ENCODE measurements around the gene GIMAP5. TPM values are rescaled to one million over a fixed set of nuclear protein-coding genes. Genes with fewer than 3 reads are reported as not detected.

The GIMAP5 gene
- total RNA-seq, 1 donor from 2014 or later, result 0.16 TPM

DNA sequence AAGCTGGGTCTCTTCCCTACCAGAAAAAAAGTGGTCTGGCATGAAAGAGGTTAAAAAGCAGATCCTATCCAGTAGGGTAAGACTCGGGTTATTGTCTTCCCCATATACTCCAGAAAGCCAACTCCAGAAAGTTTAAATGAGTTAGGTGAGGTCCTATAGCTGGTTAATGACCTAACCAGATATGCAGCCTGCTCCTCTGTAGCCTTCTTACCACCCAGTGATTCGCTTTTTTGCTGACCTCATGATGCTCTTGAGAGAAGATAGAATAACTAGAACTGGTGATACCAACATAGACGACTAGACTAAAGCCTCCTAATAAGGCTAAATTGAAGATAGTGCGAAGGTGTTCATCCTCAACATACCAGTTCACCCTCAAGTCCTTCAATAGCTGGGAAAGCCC lies 21.5 kb upstream of the GIMAP5 start:
- ATAC-seq (ENCODE audit: low read depth) (no peak), DNase-seq (no peak)
- ChIA-PET POLR2A (interaction anchor here (0.8 to 1.2 kb wide), 3 partner anchors 17 to 310 kb away, joined by 3 to 5 read pairs (median 3); partner anchors contain the start of gene GIMAP2), CTCF (no interaction called here)
- no peak overlapping the region for H3K4me3 Mint-ChIP-seq
- H3K27me3 Mint-ChIP-seq, result no peaks in the 10 kb centered on the region
- H3K36me3 Mint-ChIP-seq (ENCODE audit: low read depth), result no peaks in the 10 kb centered on the region
- peaks cover 17% of the 10 kb centered on the region for H3K4me1 Mint-ChIP-seq
- intact Hi-C loops (cut with micrococcal nuclease), result no loop called here
- H3K9me3 Mint-ChIP-seq, result peaks cover 13% of the 10 kb centered on the region
- TF ChIP-seq, protein P1, sequence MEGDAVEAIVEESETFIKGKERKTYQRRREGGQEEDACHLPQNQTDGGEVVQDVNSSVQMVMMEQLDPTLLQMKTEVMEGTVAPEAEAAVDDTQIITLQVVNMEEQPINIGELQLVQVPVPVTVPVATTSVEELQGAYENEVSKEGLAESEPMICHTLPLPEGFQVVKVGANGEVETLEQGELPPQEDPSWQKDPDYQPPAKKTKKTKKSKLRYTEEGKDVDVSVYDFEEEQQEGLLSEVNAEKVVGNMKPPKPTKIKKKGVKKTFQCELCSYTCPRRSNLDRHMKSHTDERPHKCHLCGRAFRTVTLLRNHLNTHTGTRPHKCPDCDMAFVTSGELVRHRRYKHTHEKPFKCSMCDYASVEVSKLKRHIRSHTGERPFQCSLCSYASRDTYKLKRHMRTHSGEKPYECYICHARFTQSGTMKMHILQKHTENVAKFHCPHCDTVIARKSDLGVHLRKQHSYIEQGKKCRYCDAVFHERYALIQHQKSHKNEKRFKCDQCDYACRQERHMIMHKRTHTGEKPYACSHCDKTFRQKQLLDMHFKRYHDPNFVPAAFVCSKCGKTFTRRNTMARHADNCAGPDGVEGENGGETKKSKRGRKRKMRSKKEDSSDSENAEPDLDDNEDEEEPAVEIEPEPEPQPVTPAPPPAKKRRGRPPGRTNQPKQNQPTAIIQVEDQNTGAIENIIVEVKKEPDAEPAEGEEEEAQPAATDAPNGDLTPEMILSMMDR (IDR thresholded peaks at IDR 0.05), result no peak
- H3K27ac Mint-ChIP-seq, result no peak overlapping the region

DNA sequence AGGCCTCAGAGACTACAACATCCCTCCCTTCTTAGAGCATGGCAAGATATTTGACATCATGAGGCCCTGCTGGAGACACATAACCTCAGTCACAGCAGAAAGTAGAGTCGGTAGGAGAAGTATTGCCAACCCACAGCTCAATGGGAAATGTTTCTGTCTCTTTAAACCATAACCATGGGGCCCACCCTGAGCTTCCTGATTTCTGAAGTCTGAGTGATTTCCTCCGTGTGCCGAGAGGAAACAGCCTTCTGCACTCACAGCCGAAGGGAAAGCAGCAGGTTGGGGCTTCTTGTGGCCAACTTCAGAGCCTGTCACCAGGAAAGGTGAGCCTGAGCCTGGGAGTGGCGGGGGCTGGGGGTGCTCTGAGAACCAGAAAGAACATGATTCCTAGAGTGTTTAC lies 20.9 kb upstream of the GIMAP5 start, which contains the start of gene GIMAP1:
Gene GIMAP1, plus strand, starts transcription at position 246 of the 400 bp plus-strand sequence. CDS start 2,435 bp downstream, outside the sequence.
- TF ChIP-seq, protein P1 (IDR thresholded peaks at IDR 0.05), result no peak
- peaks cover 13% of the 10 kb centered on the region for H3K9me3 Mint-ChIP-seq
- no peak for DNase-seq
- peaks cover 17% of the 10 kb centered on the region for H3K4me1 Mint-ChIP-seq
- peak; percentile 31 for ATAC-seq (ENCODE audit: low read depth)
- peak within 1 kb of the TSS; percentile 76 for H3K4me3 Mint-ChIP-seq
- no peaks in the 10 kb centered on the region for H3K36me3 Mint-ChIP-seq (ENCODE audit: low read depth)
- intact Hi-C loops (cut with micrococcal nuclease), result no loop called here
- ChIA-PET POLR2A (interaction anchor here (0.8 to 1.2 kb wide), 3 partner anchors 16 to 311 kb away, joined by 3 to 5 read pairs (median 3); partner anchors contain the start of gene GIMAP2), CTCF (interaction anchor here (1.4 kb wide), 1 partner anchor 267 kb away, joined by 5 read pairs; no protein-coding TSS in a partner anchor)
- no peaks in the 10 kb centered on the region for H3K27me3 Mint-ChIP-seq
- peak within 1 kb of the TSS; percentile 6 for H3K27ac Mint-ChIP-seq

DNA sequence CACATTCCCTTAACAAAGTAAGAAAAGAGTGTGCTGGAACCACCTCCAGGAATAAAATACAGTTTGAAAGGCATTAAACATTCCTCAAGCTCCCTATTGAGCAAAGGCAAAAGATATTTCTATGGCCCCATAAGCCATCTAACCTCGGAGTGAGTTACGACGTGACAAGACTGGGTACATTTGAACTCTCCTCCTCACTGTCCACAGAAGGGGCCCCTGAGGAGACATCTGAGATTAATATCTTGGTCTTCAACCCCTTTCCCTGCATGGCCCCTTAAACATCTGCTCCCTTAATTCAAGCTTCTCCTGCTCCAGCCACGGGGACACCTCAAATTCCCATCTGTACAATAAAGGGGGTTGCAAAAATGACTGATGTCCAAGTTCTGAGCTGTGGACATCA lies 20.3 kb upstream of the GIMAP5 start:
- CTCF ChIA-PET, result interaction anchor here (1.4 kb wide), 1 partner anchor 268 kb away, joined by 5 read pairs; no protein-coding TSS in a partner anchor

DNA sequence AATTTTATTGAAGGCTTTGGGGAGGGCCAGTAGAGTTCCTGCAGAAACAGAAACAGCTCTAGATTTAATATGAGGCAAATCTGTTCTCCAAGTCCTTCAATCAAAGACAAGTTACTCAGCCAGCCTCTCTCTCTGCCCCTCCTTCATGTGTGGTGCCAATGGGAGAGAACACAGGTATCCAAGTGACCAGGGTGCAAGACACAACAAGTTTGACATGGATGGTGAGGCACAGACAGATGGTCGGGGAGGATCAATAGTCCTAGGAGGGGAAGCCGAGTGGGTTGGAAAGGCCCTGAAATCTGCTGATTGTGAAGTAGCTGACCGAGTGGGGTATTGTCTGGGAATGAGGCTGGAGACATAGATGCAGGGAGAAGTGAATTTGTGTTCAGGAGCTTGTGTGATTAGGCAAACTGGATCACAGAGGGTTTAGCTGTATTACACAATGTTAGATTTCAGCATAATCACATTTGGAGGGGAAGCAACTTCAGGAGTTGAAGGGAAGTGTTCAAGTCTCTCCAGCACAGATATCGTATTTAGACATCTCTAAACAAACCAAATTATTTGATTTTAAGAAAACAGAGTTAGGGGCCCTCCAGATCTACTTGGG lies 19.3 kb upstream of the GIMAP5 start:
- intact Hi-C loops (cut with micrococcal nuclease), result no loop called here
- Mint-ChIP-seq H3K4me3 (no peak overlapping the region), H3K27me3 (no peaks in the 10 kb centered on the region), H3K9me3 (peaks cover 6% of the 10 kb centered on the region), H3K36me3 (ENCODE audit: low read depth) (no peaks in the 10 kb centered on the region), H3K27ac (no peak overlapping the region), H3K4me1 (peaks cover 17% of the 10 kb centered on the region)
- no peak for DNase-seq
- CTCF ChIA-PET, result interaction anchor here (1.4 kb wide), 1 partner anchor 269 kb away, joined by 5 read pairs; no protein-coding TSS in a partner anchor
- POLR2A ChIA-PET, result no interaction called here
- no peak for ATAC-seq (ENCODE audit: low read depth)
- TF ChIP-seq, protein P1 (IDR thresholded peaks at IDR 0.05), result no peak

More for the DNA sequence above, 20.3 kb upstream of the GIMAP5 start:
- TF ChIP-seq, protein P1 (IDR thresholded peaks at IDR 0.05), result no peak
- Mint-ChIP-seq H3K9me3 (peaks cover 13% of the 10 kb centered on the region), H3K4me1 (peaks cover 17% of the 10 kb centered on the region), H3K36me3 (ENCODE audit: low read depth) (no peaks in the 10 kb centered on the region), H3K27me3 (no peaks in the 10 kb centered on the region), H3K27ac (no peak overlapping the region), H3K4me3 (peak overlapping the region; percentile 76)
- POLR2A ChIA-PET, result no interaction called here
- intact Hi-C loops (cut with micrococcal nuclease), result no loop called here
- DNase-seq (no peak), ATAC-seq (ENCODE audit: low read depth) (no peak)

DNA sequence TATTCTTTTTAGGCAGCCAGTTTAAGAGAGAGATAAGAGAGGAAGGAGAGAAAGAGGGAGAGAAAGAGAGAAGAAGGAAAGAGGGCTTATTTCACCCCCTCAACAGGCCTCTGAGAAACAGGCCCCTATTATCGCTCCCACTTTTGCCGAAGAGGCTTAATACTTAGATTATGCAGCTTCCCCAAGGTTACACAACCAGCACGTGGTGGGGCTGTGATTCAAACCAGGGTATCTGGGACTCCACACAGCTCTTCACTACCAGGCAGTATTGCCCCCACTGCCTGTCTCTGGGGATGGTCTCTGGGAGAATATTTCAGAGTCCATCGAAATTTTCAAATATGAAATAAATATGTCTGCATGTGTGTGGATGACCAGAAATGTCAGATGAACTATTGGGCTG lies 17.8 kb upstream of the GIMAP5 start:
- peaks cover 17% of the 10 kb centered on the region for H3K4me1 Mint-ChIP-seq
- H3K27me3 Mint-ChIP-seq, result no peaks in the 10 kb centered on the region
- DNase-seq (no peak), ATAC-seq (ENCODE audit: low read depth) (no peak)
- POLR2A ChIA-PET, result no interaction called here
- H3K27ac Mint-ChIP-seq, result no peak overlapping the region
- no peak overlapping the region for H3K4me3 Mint-ChIP-seq
- intact Hi-C loops (cut with micrococcal nuclease), result no loop called here
- CTCF ChIA-PET, result no interaction called here
- H3K9me3 Mint-ChIP-seq, result no peaks in the 10 kb centered on the region
- H3K36me3 Mint-ChIP-seq (ENCODE audit: low read depth), result no peaks in the 10 kb centered on the region
- TF ChIP-seq, protein P1 (IDR thresholded peaks at IDR 0.05), result no peak
